HEK293 (cell line): ENCODE results near the gene VMAC.

Experiments
- CTCF ChIA-PET: fragments of 350-600 bp; formaldehyde crosslinking; extraction: SDS; loops from one replicate; lab custom pipeline; 2021; ENCODE audit warnings: antibody characterized with exemption; lab: Yijun Ruan, JAX
- POLR2A ChIA-PET: fragments of 300-600 bp; formaldehyde crosslinking; extraction: SDS; loops from one replicate; lab custom pipeline; 2020; ENCODE audit warnings: antibody characterized with exemption, inconsistent platforms; lab: Yijun Ruan, JAX
- H3K27ac ChIP-seq: fragments of 200-500 bp; sonication (Bioruptor generic); 2 replicates; pipeline ENCODE4 v1.5.1; 2014; ENCODE audit warnings: low read depth, low read length, control low read depth, inconsistent platforms; ENCODE audit errors: extremely low read depth
- H3K36me3 ChIP-seq, 2 experiments: fragments of 200-500 bp in 1 of 2; sonication (Bioruptor generic) in 1 of 2; 1 replicate in 1 of 2; 2 replicates in 1 of 2; pipeline ENCODE4 v1.5.1; 2014 to 2017; ENCODE audit warnings: inconsistent platforms in 2 of 2, low read length in 2 of 2; ENCODE audit not compliant: control insufficient read depth in 2 of 2, insufficient read depth in 1 of 2
- H3K4me1 ChIP-seq: fragments of 200-500 bp; sonication (Bioruptor generic); 2 replicates; pipeline ENCODE4 v1.5.1; 2014; ENCODE audit warnings: mild to moderate bottlenecking, low read length, inconsistent platforms; ENCODE audit not compliant: control insufficient read depth, insufficient read depth
- H3K4me3 ChIP-seq: 2 replicates; pipeline ENCODE4 v1.5.1; 2011; ENCODE audit warnings: low read depth, mild to moderate bottlenecking, control low read depth, low read length, moderate library complexity
- H3K9me3 ChIP-seq: fragments of 200-500 bp; sonication (Bioruptor generic); 2 replicates; pipeline ENCODE4 v1.5.1; 2014; ENCODE audit warnings: low read depth, low read length, inconsistent platforms; ENCODE audit not compliant: control insufficient read depth, insufficient read depth
- GLIS1 ChIP-seq: fragments of 450-650 bp; formaldehyde crosslinking; IDR thresholded peaks from 2 replicates; pipeline ENCODE4 v1.5.1; 2016; ENCODE audit warnings: missing biosample characterization, missing genetic modification characterization
- KLF10 ChIP-seq: fragments of 450-650 bp; IDR thresholded peaks from 2 replicates; pipeline ENCODE4 v1.5.1; 2018; ENCODE audit warnings: missing biosample characterization, mild to moderate bottlenecking, missing genetic modification characterization
- OSR2 ChIP-seq: fragments of 450-650 bp; formaldehyde crosslinking; IDR thresholded peaks from 2 replicates; pipeline ENCODE4 v1.5.1; 2016; ENCODE audit warnings: missing biosample characterization, missing genetic modification characterization
- ZFP41 ChIP-seq: fragments of 450-650 bp; formaldehyde crosslinking; IDR thresholded peaks from 2 replicates; pipeline ENCODE4 v1.5.1; 2016; ENCODE audit warnings: missing biosample characterization, missing genetic modification characterization, borderline replicate concordance
- ZNF501 ChIP-seq: fragments of 450-650 bp; formaldehyde crosslinking; IDR thresholded peaks from 2 replicates; pipeline ENCODE4 v1.5.1; 2016; ENCODE audit warnings: missing biosample characterization, missing genetic modification characterization
- ZNF521 ChIP-seq: fragments of 450-650 bp; formaldehyde crosslinking; IDR thresholded peaks from 2 replicates; pipeline ENCODE4 v1.5.1; 2017; ENCODE audit warnings: missing biosample characterization, mild to moderate bottlenecking, missing genetic modification characterization
- ZNF549 ChIP-seq: fragments of 450-650 bp; IDR thresholded peaks from 2 replicates; pipeline ENCODE4 v1.5.1; 2018; ENCODE audit warnings: missing biosample characterization, missing genetic modification characterization, mild to moderate bottlenecking, inconsistent platforms, moderate library complexity
- ZNF664 ChIP-seq: fragments of 450-650 bp; formaldehyde crosslinking; IDR thresholded peaks from 2 replicates; pipeline ENCODE4 v1.5.1; 2016; ENCODE audit warnings: missing biosample characterization, missing genetic modification characterization
- ZNF707 ChIP-seq: fragments of 450-650 bp; formaldehyde crosslinking; IDR thresholded peaks from 2 replicates; pipeline ENCODE4 v1.5.1; 2016; ENCODE audit warnings: missing biosample characterization, missing genetic modification characterization
- ZNF768 ChIP-seq: fragments of 450-650 bp; formaldehyde crosslinking; IDR thresholded peaks from 2 replicates; pipeline ENCODE4 v1.5.1; 2018; ENCODE audit warnings: missing biosample characterization, mild to moderate bottlenecking, missing genetic modification characterization
- ZSCAN16 ChIP-seq: fragments of 450-650 bp; formaldehyde crosslinking; IDR thresholded peaks from 2 replicates; pipeline ENCODE4 v1.5.1; 2016; ENCODE audit warnings: missing biosample characterization, missing genetic modification characterization
- TF ChIP-seq, protein P1 (sequence below): fragments of 450-650 bp; formaldehyde crosslinking; IDR thresholded peaks from 2 replicates; pipeline ENCODE4 v1.5.1; 2016; ENCODE audit warnings: missing biosample characterization, missing genetic modification characterization
- TF ChIP-seq, protein P2 (sequence below): fragments of 450-650 bp; formaldehyde crosslinking; IDR thresholded peaks from 2 replicates; pipeline ENCODE4 v1.5.1; 2016; ENCODE audit warnings: missing biosample characterization, missing genetic modification characterization
- TF ChIP-seq, protein P3 (sequence below): fragments of 450-650 bp; formaldehyde crosslinking; IDR thresholded peaks from 2 replicates; pipeline ENCODE4 v1.5.1; 2017; ENCODE audit warnings: missing biosample characterization, missing genetic modification characterization
- TF ChIP-seq, protein P4 (sequence below): fragments of 450-650 bp; formaldehyde crosslinking; IDR thresholded peaks from 2 replicates; pipeline ENCODE4 v1.5.1; 2016; ENCODE audit warnings: missing biosample characterization, missing genetic modification characterization

VMAC gene

DNA sequence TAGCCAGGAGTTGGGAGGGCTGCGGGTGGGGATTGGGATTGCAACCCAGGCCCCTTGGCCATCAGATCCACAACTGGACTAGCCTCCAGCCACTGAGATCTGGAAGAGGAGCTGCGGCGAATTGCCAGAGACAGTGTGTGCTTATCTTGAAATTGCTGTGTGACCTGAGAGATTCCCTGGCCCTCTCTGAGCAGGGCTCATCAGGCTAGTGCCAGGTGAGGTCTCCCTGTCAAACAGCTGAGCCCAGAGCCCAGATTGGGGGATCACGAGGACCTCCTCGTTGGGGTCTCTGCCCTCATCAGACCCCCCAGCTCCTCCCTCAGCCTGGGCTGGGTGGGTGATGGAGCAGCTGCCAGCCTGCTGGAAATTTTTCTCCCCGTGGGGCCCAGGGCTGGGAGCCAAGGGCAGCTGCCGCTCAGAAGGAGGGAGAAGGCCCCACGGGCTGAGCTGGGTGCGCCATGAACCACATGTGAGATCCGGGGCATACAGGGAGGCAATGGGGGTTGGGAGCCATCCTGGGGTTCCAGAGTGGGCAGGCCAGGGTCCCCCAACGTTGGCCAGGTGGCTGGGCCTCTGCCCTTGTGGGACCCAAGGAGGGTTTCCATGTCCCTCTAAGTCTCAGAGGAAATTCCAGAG is 41.5 kb upstream of the VMAC start:
- Histone ChIP-seq H3K4me3 (no peak overlapping the region), H3K36me3 (no peaks in the 10 kb centered on the region), H3K4me1 (no peaks in the 10 kb centered on the region), H3K27ac (no peak overlapping the region), H3K9me3 (no peaks in the 10 kb centered on the region)
- peak; percentile 61 for TF ChIP-seq GLIS1 (tag by site-specific recombination)
- no peak for TF ChIP-seq ZNF707
- TF ChIP-seq ZNF768 (tag by site-specific recombination) = 0 out of 2 replicates have a peak, but pooled peaks have one; percentile 45
- ChIA-PET CTCF (interaction anchor here (0.7 to 1.9 kb wide), 2 partner anchors 59 to 69 kb away, joined by 3 to 7 read pairs; no protein-coding TSS in a partner anchor), POLR2A (no interaction called here)

DNA sequence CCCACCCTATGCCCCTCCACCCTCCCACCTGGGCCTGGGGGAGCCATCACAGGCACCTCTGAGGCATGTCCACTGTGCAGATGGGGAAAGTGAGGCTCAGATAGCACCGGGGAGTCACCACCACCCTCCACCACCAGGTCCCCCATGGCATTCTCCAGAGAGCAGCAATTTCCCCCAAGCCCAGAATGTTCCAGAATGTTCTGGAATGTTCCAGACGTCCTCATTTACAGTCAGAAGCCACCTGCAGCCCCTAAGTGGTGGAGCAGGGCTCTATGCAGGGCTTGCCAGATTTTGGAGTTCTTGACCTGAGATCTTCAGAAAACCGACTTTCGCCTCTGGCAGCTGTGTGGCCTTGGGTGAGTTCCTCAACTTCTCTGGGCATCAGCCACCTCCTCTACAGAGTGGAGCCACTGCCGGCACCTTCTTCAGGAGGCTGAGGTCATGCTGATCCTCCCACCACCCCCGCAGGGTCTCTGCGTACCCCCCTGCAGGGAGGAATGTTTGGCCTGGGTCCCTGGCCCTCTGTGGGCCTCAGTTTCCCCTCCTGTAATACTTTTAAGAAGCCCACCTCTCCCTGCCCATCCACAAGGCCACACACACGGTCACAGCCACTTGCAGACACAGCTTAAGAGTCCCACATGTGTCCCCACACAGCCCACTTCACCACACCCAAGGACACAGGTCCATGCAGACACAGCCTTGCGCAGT is 40.5 kb upstream of the VMAC start:
- Histone ChIP-seq H3K4me1 (no peaks in the 10 kb centered on the region), H3K27ac (no peak overlapping the region), H3K9me3 (no peaks in the 10 kb centered on the region), H3K4me3 (no peak overlapping the region), H3K36me3 (no peaks in the 10 kb centered on the region)
- ChIA-PET CTCF (interaction anchor here (1.4 kb wide), 1 partner anchor 60 kb away, joined by 5 read pairs; the partner anchor contains the start of gene NRTN), POLR2A (no interaction called here)
- TF ChIP-seq, protein P1, sequence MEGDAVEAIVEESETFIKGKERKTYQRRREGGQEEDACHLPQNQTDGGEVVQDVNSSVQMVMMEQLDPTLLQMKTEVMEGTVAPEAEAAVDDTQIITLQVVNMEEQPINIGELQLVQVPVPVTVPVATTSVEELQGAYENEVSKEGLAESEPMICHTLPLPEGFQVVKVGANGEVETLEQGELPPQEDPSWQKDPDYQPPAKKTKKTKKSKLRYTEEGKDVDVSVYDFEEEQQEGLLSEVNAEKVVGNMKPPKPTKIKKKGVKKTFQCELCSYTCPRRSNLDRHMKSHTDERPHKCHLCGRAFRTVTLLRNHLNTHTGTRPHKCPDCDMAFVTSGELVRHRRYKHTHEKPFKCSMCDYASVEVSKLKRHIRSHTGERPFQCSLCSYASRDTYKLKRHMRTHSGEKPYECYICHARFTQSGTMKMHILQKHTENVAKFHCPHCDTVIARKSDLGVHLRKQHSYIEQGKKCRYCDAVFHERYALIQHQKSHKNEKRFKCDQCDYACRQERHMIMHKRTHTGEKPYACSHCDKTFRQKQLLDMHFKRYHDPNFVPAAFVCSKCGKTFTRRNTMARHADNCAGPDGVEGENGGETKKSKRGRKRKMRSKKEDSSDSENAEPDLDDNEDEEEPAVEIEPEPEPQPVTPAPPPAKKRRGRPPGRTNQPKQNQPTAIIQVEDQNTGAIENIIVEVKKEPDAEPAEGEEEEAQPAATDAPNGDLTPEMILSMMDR (tag by site-specific recombination) = no peak
- TF ChIP-seq, protein P2, sequence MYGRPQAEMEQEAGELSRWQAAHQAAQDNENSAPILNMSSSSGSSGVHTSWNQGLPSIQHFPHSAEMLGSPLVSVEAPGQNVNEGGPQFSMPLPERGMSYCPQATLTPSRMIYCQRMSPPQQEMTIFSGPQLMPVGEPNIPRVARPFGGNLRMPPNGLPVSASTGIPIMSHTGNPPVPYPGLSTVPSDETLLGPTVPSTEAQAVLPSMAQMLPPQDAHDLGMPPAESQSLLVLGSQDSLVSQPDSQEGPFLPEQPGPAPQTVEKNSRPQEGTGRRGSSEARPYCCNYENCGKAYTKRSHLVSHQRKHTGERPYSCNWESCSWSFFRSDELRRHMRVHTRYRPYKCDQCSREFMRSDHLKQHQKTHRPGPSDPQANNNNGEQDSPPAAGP (tag by site-specific recombination) = no peak
- TF ChIP-seq KLF10 (tag by site-specific recombination) (no peak), ZNF549 (tag by site-specific recombination) (no peak), ZNF521 (tag by site-specific recombination) (no peak), OSR2 (tag by site-specific recombination) (no peak), ZFP41 (tag by site-specific recombination) (no peak), ZSCAN16 (no peak), ZNF501 (tag by site-specific recombination) (no peak), ZNF664 (no peak)
- TF ChIP-seq, protein P3, sequence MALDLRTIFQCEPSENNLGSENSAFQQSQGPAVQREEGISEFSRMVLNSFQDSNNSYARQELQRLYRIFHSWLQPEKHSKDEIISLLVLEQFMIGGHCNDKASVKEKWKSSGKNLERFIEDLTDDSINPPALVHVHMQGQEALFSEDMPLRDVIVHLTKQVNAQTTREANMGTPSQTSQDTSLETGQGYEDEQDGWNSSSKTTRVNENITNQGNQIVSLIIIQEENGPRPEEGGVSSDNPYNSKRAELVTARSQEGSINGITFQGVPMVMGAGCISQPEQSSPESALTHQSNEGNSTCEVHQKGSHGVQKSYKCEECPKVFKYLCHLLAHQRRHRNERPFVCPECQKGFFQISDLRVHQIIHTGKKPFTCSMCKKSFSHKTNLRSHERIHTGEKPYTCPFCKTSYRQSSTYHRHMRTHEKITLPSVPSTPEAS = no peak
- TF ChIP-seq, protein P4, sequence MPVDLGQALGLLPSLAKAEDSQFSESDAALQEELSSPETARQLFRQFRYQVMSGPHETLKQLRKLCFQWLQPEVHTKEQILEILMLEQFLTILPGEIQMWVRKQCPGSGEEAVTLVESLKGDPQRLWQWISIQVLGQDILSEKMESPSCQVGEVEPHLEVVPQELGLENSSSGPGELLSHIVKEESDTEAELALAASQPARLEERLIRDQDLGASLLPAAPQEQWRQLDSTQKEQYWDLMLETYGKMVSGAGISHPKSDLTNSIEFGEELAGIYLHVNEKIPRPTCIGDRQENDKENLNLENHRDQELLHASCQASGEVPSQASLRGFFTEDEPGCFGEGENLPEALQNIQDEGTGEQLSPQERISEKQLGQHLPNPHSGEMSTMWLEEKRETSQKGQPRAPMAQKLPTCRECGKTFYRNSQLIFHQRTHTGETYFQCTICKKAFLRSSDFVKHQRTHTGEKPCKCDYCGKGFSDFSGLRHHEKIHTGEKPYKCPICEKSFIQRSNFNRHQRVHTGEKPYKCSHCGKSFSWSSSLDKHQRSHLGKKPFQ = no peak
